GM18870 (cell line): Measurements from ENCODE around the gene C1orf159.
"Not testable (repeated sequence)": the region's sequence is repeated elsewhere in the genome, so short reads cannot be mapped to it uniquely, and the experiment has no call there.

ENCODE experiments used
- ATAC-seq: cut with Tn5 transposase; IDR thresholded peaks from one replicate; pipeline ENCODE4 v1.9.1; 2021; ENCODE audit warnings: moderate library complexity; ENCODE audit not compliant: unreplicated experiment

The C1orf159 gene

GRCh38 chr1:1082239-1082775 is 33.6 kb downstream of the C1orf159 start:
- ATAC-seq: no peak

DNA sequence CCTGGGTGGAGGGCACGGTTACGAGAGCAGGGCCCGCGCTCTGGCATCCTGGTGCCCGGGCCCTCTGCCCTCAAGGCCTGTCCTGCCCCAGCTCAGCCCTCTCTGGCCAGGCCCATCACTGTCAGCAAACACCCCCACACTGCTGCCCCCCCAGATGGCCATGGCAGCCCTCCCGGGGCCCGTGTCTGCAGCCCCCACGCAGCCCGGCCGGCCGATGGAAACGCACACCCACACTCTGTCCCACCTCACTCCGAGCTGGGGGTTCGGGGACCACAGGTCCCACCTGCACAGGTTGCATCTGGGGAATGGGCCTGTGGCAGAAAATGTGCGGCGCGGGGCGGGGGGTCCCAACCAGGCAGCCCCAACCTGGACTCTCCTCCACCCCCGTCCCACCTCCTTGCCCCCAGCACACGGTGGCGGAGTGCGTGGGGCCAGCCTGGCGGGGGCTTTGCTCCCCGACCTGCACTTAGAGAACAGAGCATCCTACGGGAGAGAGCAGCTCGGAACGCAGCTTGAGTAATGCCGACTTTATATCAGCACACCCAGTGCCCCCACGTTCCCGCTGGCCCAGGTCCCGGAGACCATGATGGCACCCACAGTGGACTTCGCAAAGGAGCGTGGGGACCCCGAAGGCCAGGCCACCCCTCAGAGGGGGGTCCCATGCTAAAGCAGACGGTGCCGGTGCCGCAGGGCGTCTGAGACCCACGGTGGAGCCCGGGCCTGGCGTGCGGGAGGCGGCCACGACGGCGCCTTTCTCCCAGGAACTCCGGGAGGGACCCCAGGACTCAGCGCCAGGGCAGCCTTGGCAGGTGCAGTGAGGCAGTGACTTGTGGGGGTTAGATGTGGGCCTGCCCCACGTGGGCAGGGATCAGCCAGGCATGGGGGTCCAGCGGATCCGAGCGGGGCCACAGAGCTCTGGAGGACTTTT is 34.3 kb downstream of the C1orf159 start:
- no peak for ATAC-seq

DNA sequence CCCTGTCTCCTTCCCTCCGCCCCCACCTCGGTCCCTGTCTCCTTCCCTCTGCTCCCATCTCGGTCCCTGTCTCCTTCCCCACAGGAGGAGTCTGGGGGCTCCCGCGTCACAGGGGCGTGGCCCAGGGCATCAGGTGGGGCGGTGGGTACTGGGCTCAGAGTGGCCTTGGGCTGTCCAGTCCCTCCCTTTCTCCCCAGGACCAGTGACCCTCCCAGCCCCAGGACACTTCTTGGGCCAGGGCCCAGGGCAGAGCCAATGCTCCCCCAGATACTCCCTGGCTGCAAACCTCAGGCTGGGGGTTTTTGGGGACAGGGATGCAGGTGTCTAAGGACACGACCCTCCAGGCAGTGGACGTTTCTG is 35.0 kb downstream of the C1orf159 start:
- ATAC-seq: no peak

DNA sequence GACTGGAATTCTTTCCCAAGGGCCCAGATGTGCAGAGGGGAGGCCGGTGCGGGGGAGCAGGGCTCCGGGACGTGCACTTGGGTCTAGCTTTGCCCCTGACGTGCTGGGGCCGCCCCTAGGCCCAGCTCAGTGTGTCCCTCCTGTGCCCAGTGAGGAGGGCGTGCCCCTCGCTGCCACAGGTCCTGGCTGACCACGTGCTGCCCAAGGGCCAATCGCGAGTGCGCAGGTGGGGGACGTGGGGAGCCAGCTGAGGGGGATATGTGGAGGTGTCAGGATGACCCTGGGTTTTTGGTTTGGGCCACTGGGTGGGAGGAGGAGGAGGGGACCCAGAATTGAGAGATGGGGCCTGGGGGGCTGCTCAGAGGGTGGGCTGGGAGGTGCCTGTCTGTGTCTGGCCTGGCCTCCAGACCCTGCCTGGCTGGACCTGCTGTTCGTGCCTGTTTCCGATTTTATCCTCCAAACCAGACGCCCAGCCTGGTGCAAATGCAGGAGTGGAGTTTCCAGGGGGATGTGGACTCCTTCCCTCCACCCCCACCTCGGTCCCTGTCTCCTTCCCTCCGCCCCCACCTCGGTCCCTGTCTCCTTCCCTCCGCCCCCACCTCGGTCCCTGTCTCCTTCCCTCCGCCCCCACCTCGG is 35.6 kb downstream of the C1orf159 start:
- ATAC-seq: no peak

DNA sequence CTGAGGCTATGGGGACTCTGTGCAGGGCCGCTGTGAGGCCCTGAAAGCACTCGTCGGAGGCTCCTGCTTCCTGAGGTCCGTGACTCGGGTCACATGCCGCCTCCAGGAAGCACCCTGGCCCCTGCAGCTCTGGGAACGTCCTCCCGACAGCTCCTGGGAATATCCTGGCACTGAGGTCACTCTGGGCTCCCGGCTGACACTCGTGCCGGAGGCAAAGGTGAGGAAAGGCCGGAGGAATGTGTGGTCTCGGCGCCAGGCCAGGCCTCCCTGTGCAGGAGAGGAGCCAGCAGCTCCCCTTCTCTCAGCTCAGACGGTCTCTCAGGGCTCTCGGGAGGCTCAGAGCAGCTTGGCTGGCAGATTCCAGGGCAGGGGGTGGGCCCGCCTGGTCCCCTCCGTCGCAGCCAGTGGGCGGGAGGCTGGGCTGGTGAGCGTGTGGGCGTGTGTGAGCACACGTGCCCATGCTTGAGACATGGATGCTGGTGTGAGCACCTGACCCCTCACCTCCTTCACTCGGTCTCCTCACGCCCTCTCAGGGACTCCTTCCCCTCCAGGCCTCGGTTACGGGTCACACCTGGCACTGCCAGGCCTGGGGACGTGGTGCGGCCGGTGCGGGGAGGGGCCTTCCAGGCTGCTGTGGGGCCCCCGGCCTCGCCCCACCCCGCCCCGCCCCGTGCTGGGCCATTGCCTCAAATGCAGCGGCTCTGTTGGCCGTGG is 36.3 kb downstream of the C1orf159 start:
- no peak for ATAC-seq

GRCh38 chr1:1077396-1077795 is 38.5 kb downstream of the C1orf159 start:
- not testable (repeated sequence) for ATAC-seq

- no peak for ATAC-seq
Measured at GRCh38 chr1:1075148-1075935, 40.5 kb downstream of the C1orf159 start.

DNA sequence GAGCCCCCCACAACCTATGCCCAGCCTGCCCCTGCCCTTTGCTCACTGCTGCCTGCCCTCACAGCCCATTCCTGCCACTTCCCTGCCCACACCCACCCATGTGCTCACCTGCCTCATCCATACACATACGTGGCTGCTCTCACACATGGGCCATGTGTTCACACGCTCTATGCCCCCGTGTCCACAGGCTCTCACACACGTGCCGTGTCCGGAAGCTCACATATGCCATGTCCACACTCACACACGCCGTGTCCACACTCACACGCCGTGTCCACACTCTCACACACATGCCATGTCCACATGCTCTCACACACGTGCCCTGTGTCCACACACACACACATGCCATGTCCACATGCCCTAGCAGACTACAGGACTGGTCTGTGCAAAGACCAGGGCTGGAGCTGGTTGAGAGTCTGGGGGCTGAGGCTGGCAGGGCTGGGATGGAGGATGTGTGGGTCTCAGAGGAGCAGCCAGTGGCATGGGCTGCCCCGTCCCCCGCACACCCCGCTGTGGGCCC is 41.2 kb downstream of the C1orf159 start:
- no peak for ATAC-seq

GRCh38 chr1:1073743-1074587 is 41.9 kb downstream of the C1orf159 start, which contains the start of gene RNF223:
RNF223 (minus strand) TSS chr1:1074306; CDS start chr1:1072566, 1,740 bp downstream.
- ATAC-seq: no peak

- ATAC-seq: no peak
Measured at GRCh38 chr1:1072849-1073742, 42.8 kb downstream of the C1orf159 start.

- no peak for ATAC-seq
Measured at GRCh38 chr1:1072299-1072848, 43.5 kb downstream of the C1orf159 start.

GRCh38 chr1:1071486-1072298 is 44.2 kb downstream of the C1orf159 start:
- no peak for ATAC-seq

GRCh38 chr1:1069711-1070676 is 45.9 kb downstream of the C1orf159 start:
- ATAC-seq: no peak

DNA sequence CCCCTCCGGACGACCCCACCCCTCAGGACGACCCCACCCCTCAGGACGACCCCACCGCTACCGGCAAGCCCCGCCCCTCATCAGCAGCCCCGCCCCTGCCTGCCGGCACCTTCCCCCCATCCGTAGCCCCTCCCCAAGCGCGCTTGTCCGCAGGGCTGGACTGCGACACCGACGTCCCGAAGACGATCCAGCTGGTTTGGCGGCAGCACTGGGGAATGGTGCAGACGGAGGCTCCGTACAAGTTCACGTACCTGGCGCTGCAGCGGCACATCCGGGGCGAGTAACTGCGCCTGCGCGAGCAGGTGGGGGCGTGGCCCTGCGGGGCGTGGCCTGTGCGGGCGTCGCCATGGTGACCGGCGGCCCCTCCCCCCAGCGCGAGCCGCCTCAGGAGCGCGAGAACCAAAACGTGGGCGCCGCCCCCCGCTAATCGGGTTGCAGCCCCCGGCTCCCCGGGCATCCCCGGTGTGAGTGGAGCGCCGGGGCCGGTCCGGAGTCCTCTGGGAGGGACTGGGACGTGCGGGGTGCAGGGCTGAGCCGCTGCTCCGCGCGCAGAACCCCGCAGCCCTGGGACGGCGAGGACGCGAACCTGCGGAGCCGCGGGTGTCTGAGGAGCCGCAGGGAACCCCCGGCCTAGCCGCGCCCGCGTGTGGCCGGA is 46.7 kb downstream of the C1orf159 start:
- ATAC-seq: no peak

DNA sequence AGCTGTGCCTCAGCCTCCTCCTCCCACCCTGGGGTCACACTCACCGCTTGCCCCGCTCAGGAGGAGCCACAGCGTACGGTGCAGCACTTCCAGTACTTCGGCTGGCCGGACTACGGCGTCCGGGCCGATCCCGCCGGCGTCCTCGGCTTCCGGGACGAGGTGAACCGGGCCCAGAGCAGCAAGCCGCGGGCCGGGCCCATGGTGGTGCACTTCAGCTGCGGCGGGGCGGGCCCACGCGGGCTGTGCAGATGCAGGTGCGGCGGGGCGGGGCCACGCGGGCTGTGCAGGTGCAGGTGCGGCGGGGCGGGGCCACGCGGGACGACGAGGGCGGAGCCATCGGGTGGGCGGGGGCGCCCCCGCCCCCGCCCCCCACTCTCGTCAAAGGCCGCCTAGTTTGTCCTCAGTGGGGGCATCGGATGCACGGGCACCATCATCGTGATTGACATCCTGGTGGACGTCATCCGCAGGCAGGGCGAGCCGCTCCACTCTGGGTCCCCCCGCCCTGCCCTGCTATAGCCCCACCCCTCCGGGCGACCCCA is 47.3 kb downstream of the C1orf159 start:
- no peak for ATAC-seq
